Measurements from ENCODE around the gene PIGK. TPM values are rescaled to one million over a fixed set of nuclear protein-coding genes. Genes with fewer than 3 reads are reported as not detected.
"Not testable (repeated sequence)": the region's sequence is repeated elsewhere in the genome, so short reads cannot be mapped to it uniquely, and the experiment has no call there.

The PIGK gene
- total RNA-seq, 1 donor from 2014 or later: 19.2 TPM

DNA sequence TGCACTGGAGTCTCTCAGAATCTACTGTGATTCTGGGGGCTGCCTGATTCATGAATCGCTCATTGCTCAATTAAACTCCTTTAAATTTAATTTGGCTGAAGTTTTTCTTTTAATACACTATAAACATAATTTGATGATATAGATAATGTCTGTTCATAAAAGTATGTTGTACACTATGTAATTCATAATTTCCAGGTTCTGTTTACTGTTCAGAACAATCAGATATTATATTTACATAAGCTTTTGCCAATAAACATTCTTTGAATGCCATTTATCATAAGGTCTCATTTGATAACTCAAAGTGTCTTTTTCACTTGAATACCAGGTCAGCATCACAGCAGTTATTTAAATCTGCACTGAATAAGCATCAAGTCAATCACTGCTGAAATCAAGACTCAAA, 39.6 kb downstream of the PIGK start:
- Mint-ChIP-seq H3K4me3 (ENCODE audit: low read depth) (no peak overlapping the region), H3K27me3 (ENCODE audit: low read depth) (no peaks in the 10 kb centered on the region), H3K9me3 (peaks cover 35% of the 10 kb centered on the region), H3K36me3 (ENCODE audit: low read depth) (peaks cover 17% of the 10 kb centered on the region), H3K27ac (no peak overlapping the region), H3K4me1 (ENCODE audit: low read depth) (no peaks in the 10 kb centered on the region)
- no peak for DNase-seq (ENCODE audit: low spot score)
- intact Hi-C loops (cut with micrococcal nuclease): no loop called here

GRCh38 chr1:77175230-77175844, 43.9 kb downstream of the PIGK start:
- Mint-ChIP-seq H3K36me3 (ENCODE audit: low read depth) (peaks cover 28% of the 10 kb centered on the region), H3K9me3 (peaks cover 49% of the 10 kb centered on the region), H3K4me3 (ENCODE audit: low read depth) (no peak overlapping the region), H3K27ac (no peak overlapping the region), H3K27me3 (ENCODE audit: low read depth) (no peaks in the 10 kb centered on the region), H3K4me1 (ENCODE audit: low read depth) (no peaks in the 10 kb centered on the region)
- intact Hi-C loops (cut with micrococcal nuclease): no loop called here
- no peak for DNase-seq (ENCODE audit: low spot score)

DNA sequence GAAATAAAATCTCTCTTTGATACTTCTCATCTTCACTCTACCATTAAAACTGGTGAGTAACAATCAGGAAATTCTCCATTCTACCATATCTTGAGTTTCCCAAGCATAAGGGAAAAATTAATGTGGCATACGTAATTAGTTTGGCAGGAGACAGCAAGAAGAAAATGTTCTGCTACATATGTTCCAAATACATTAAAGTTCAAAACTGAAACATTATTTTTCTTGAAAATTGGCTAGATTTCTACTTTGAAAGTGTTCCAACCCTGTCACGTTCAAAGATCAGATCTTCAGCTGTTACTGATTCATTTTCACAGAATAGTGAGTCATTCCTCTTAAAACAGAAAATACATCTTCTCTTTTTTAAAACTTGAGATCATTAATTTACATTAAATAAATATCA, 48.5 kb downstream of the PIGK start:
- Mint-ChIP-seq H3K27me3 (ENCODE audit: low read depth) (no peaks in the 10 kb centered on the region), H3K36me3 (ENCODE audit: low read depth) (peaks cover 19% of the 10 kb centered on the region), H3K27ac (no peak overlapping the region), H3K9me3 (peaks cover 26% of the 10 kb centered on the region), H3K4me1 (ENCODE audit: low read depth) (no peaks in the 10 kb centered on the region), H3K4me3 (ENCODE audit: low read depth) (no peak overlapping the region)
- DNase-seq (ENCODE audit: low spot score): no peak
- intact Hi-C loops (cut with micrococcal nuclease): no loop called here

GRCh38 chr1:77168358-77168757, 50.9 kb downstream of the PIGK start:
- no peaks in the 10 kb centered on the region for H3K4me1 Mint-ChIP-seq (ENCODE audit: low read depth)
- peaks cover 6% of the 10 kb centered on the region for H3K9me3 Mint-ChIP-seq
- no peak overlapping the region for H3K4me3 Mint-ChIP-seq (ENCODE audit: low read depth)
- H3K36me3 Mint-ChIP-seq (ENCODE audit: low read depth): peaks cover 10% of the 10 kb centered on the region
- H3K27ac Mint-ChIP-seq: no peak overlapping the region
- intact Hi-C loops (cut with micrococcal nuclease): no loop called here
- H3K27me3 Mint-ChIP-seq (ENCODE audit: low read depth): no peaks in the 10 kb centered on the region
- no peak for DNase-seq (ENCODE audit: low spot score)

GRCh38 chr1:77164434-77164944, 54.7 kb downstream of the PIGK start:
- Mint-ChIP-seq H3K27ac (no peak overlapping the region), H3K4me3 (ENCODE audit: low read depth) (no peak overlapping the region), H3K36me3 (ENCODE audit: low read depth) (peaks cover 23% of the 10 kb centered on the region), H3K4me1 (ENCODE audit: low read depth) (no peaks in the 10 kb centered on the region), H3K9me3 (peaks cover 5% of the 10 kb centered on the region), H3K27me3 (ENCODE audit: low read depth) (no peaks in the 10 kb centered on the region)
- intact Hi-C loops (cut with micrococcal nuclease): no loop called here
- DNase-seq (ENCODE audit: low spot score): no peak

DNA sequence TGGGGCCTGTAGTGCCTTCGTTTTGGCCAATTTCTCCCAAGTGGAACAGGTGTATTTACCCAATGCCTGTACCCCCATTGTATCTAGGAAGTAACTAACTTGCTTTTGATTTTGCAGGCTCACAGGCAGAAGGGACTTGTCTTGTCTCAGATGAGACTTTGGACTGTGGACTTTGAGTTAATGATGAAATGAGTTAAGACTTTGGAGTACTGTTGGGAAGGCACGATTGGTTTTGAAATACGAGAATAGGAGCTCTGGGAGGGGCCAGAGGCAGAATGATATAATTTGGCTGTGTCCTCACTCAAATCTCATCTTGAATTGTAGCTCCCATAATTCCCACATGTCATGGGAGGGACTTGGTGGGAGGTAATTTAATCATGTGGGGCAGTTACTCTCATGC, 59.5 kb downstream of the PIGK start:
- intact Hi-C loops (cut with micrococcal nuclease); DNase-seq (ENCODE audit: low spot score); H3K4me3 Mint-ChIP-seq (ENCODE audit: low read depth); H3K27me3 Mint-ChIP-seq (ENCODE audit: low read depth); H3K9me3 Mint-ChIP-seq; H3K4me1 Mint-ChIP-seq (ENCODE audit: low read depth); H3K27ac Mint-ChIP-seq: not testable (repeated sequence)
- H3K36me3 Mint-ChIP-seq (ENCODE audit: low read depth): peaks cover 36% of the 10 kb centered on the region

GRCh38 chr1:77156214-77156613, 63.0 kb downstream of the PIGK start:
- H3K27ac Mint-ChIP-seq: no peak overlapping the region
- H3K27me3 Mint-ChIP-seq (ENCODE audit: low read depth): no peaks in the 10 kb centered on the region
- intact Hi-C loops (cut with micrococcal nuclease): no loop called here
- peaks cover 10% of the 10 kb centered on the region for H3K9me3 Mint-ChIP-seq
- no peak for DNase-seq (ENCODE audit: low spot score)
- no peak overlapping the region for H3K4me3 Mint-ChIP-seq (ENCODE audit: low read depth)
- H3K36me3 Mint-ChIP-seq (ENCODE audit: low read depth): peaks cover 32% of the 10 kb centered on the region
- no peaks in the 10 kb centered on the region for H3K4me1 Mint-ChIP-seq (ENCODE audit: low read depth)

- H3K9me3 Mint-ChIP-seq: no peaks in the 10 kb centered on the region
- intact Hi-C loops (cut with micrococcal nuclease): no loop called here
- H3K4me3 Mint-ChIP-seq (ENCODE audit: low read depth): no peak overlapping the region
- H3K4me1 Mint-ChIP-seq (ENCODE audit: low read depth): peaks cover 2% of the 10 kb centered on the region
- no peaks in the 10 kb centered on the region for H3K36me3 Mint-ChIP-seq (ENCODE audit: low read depth)
- no peaks in the 10 kb centered on the region for H3K27me3 Mint-ChIP-seq (ENCODE audit: low read depth)
- H3K27ac Mint-ChIP-seq: no peak overlapping the region
- no peak for DNase-seq (ENCODE audit: low spot score)
These were observed 73.0 kb downstream of the PIGK start for GRCh38 chr1:77146270-77146669.

- DNase-seq (ENCODE audit: low spot score): no peak
- Mint-ChIP-seq H3K27me3 (ENCODE audit: low read depth) (no peaks in the 10 kb centered on the region), H3K36me3 (ENCODE audit: low read depth) (no peaks in the 10 kb centered on the region), H3K9me3 (no peaks in the 10 kb centered on the region), H3K27ac (no peak overlapping the region), H3K4me3 (ENCODE audit: low read depth) (no peak overlapping the region), H3K4me1 (ENCODE audit: low read depth) (peaks cover 2% of the 10 kb centered on the region)
- intact Hi-C loops (cut with micrococcal nuclease): loop anchor here (1.0 to 5.0 kb wide), 2 partner anchors 989 to 1151 kb away; no protein-coding TSS in a partner anchor
These were observed 75.6 kb downstream of the PIGK start for GRCh38 chr1:77143529-77144121.

GRCh38 chr1:77139389-77139788, 79.8 kb downstream of the PIGK start:
- no peak overlapping the region for H3K27ac Mint-ChIP-seq
- no peak overlapping the region for H3K4me3 Mint-ChIP-seq (ENCODE audit: low read depth)
- intact Hi-C loops (cut with micrococcal nuclease): no loop called here
- H3K9me3 Mint-ChIP-seq: no peaks in the 10 kb centered on the region
- H3K36me3 Mint-ChIP-seq (ENCODE audit: low read depth): no peaks in the 10 kb centered on the region
- no peaks in the 10 kb centered on the region for H3K27me3 Mint-ChIP-seq (ENCODE audit: low read depth)
- no peaks in the 10 kb centered on the region for H3K4me1 Mint-ChIP-seq (ENCODE audit: low read depth)
- no peak for DNase-seq (ENCODE audit: low spot score)

DNA sequence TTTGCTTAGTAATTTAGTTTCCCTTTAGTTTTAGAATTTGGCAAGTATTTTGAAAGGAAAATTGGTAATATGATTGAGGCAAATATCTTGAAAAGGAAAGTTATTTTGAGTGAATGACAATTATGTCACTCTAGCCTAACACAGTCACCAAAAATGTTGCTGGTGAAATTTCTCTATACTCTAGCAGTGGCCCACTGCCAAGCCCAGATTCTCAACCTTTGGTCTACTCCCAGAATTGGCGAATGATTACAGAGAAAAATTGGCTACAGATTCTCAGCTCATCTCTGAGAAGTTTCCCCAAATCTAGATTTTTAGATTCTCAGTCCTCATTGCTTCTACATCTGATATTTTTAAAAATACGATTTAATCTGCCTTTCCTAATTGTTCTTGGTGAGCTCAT, 84.9 kb downstream of the PIGK start:
- intact Hi-C loops (cut with micrococcal nuclease): no loop called here
- Mint-ChIP-seq H3K4me3 (ENCODE audit: low read depth) (no peak overlapping the region), H3K27ac (no peak overlapping the region), H3K36me3 (ENCODE audit: low read depth) (no peaks in the 10 kb centered on the region), H3K4me1 (ENCODE audit: low read depth) (no peaks in the 10 kb centered on the region), H3K27me3 (ENCODE audit: low read depth) (no peaks in the 10 kb centered on the region), H3K9me3 (no peaks in the 10 kb centered on the region)
- DNase-seq (ENCODE audit: low spot score): no peak

- no peaks in the 10 kb centered on the region for H3K36me3 Mint-ChIP-seq (ENCODE audit: low read depth)
- intact Hi-C loops (cut with micrococcal nuclease): no loop called here
- no peaks in the 10 kb centered on the region for H3K4me1 Mint-ChIP-seq (ENCODE audit: low read depth)
- no peak overlapping the region for H3K4me3 Mint-ChIP-seq (ENCODE audit: low read depth)
- no peak for DNase-seq (ENCODE audit: low spot score)
- H3K9me3 Mint-ChIP-seq: no peaks in the 10 kb centered on the region
- H3K27me3 Mint-ChIP-seq (ENCODE audit: low read depth): no peaks in the 10 kb centered on the region
- no peak overlapping the region for H3K27ac Mint-ChIP-seq
These were observed 85.4 kb downstream of the PIGK start for GRCh38 chr1:77133731-77134358.

DNA sequence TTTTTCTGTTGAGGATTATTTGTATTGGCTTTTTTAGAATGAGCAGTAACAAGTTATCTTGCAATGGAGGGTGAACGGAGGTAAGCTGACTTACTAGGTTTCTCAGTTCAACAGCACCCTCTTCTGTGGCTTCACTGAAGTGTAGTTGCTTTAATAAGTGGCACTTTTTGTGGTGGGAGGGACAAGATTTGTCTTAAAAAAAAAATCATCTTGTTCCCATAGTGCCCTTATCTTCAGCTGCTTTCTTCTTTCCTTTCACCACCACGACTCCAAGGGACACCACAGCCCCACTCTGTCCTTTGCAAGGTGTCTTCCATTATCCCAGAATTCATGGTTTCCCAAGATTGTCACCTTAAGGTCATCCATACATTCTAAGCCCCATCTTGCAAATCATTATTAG, 92.9 kb downstream of the PIGK start:
- no peak for DNase-seq (ENCODE audit: low spot score)
- H3K4me1 Mint-ChIP-seq (ENCODE audit: low read depth): no peaks in the 10 kb centered on the region
- no peak overlapping the region for H3K4me3 Mint-ChIP-seq (ENCODE audit: low read depth)
- intact Hi-C loops (cut with micrococcal nuclease): loop anchor here (2.0 to 5.0 kb wide), 2 partner anchors 226 to 974 kb away; no protein-coding TSS in a partner anchor
- no peaks in the 10 kb centered on the region for H3K36me3 Mint-ChIP-seq (ENCODE audit: low read depth)
- no peaks in the 10 kb centered on the region for H3K9me3 Mint-ChIP-seq
- no peaks in the 10 kb centered on the region for H3K27me3 Mint-ChIP-seq (ENCODE audit: low read depth)
- no peak overlapping the region for H3K27ac Mint-ChIP-seq
